Mucosa of descending colon (tissue), 3 donors: ENCODE measurements around the gene ACAD9. TPM values are rescaled to one million over a fixed set of nuclear protein-coding genes. Genes with fewer than 3 reads are reported as not detected.

Experiments used
- ATAC-seq: fragments of 200-7000 bp; cut with Tn5 transposase; one replicate; pipeline ENCODE4 v1.9.1; 2020; ENCODE audit warnings: mild to moderate bottlenecking, moderate library complexity
- DNase-seq, 3 donors: peaks; one replicate each; pipeline ENCODE4 v3.0.0-alpha.2; 2020
- H3K36me3 ChIP-seq: fragments of 200-600 bp; one replicate; pipeline ENCODE4 v1.8.0; 2021; ENCODE audit warnings: low read depth, mild to moderate bottlenecking
- H3K4me1 ChIP-seq: fragments of 200-600 bp; one replicate; pipeline ENCODE4 v1.8.0; 2021; ENCODE audit warnings: low read depth, mild to moderate bottlenecking
- H3K4me3 ChIP-seq: fragments of 200-600 bp; one replicate; pipeline ENCODE4 v1.8.0; 2021; ENCODE audit warnings: mild to moderate bottlenecking
- H3K9me3 ChIP-seq: fragments of 200-600 bp; one replicate; pipeline ENCODE4 v1.8.0; 2021; ENCODE audit warnings: mild to moderate bottlenecking
- intact Hi-C, 2 donors: fragments of 100-400 bp; cut with DNase I in 1 of 2; cut with micrococcal nuclease in 1 of 2; formaldehyde crosslinking; loops; one replicate each; pipeline versions ENCODE4 v1.11.0 to v1.11.1; 2022; cut with DNase I, micrococcal nuclease
- total RNA-seq, 3 donors: library from RNA; stranded (reverse); fragmentation: NEBNext Ultra II Directional in 2 of 3; extraction: Animal tissue kit (Norgen Biotek cat#: 25700) in 2 of 3; gene quantifications; one replicate each; pipeline versions ENCODE4 v1.2.1 to v1.2.4, GENCODE V29; 2021 to 2023
- TF ChIP-seq, protein P1 (sequence below): fragments of 200-600 bp; IDR thresholded peaks from one replicate; pipeline ENCODE4 v1.8.0; 2022; ENCODE audit warnings: antibody characterized with exemption, mild to moderate bottlenecking
- donor health status: DM: no; HTN: no; CAD: no; lungs with moderate emphysema.
- donor health status: DM: no; HTN: no; CAD: no.
- donor health status: DM: no; HTN: yes; CAD: no.

The ACAD9 gene
- total RNA-seq, 3 donors from 2014 or later, result 42.7 to 43.9 (median 43.8) TPM

GRCh38 chr3:128940252-128940651 is 60.8 kb downstream of the ACAD9 start:
- H3K9me3 ChIP-seq, result no peaks in the 10 kb centered on the region
- ATAC-seq, result no peak
- no peaks in the 10 kb centered on the region for H3K4me1 ChIP-seq
- H3K4me3 ChIP-seq, result no peak overlapping the region
- intact Hi-C loops, result no loop called here
- DNase-seq, result no peak
- TF ChIP-seq, protein P1, sequence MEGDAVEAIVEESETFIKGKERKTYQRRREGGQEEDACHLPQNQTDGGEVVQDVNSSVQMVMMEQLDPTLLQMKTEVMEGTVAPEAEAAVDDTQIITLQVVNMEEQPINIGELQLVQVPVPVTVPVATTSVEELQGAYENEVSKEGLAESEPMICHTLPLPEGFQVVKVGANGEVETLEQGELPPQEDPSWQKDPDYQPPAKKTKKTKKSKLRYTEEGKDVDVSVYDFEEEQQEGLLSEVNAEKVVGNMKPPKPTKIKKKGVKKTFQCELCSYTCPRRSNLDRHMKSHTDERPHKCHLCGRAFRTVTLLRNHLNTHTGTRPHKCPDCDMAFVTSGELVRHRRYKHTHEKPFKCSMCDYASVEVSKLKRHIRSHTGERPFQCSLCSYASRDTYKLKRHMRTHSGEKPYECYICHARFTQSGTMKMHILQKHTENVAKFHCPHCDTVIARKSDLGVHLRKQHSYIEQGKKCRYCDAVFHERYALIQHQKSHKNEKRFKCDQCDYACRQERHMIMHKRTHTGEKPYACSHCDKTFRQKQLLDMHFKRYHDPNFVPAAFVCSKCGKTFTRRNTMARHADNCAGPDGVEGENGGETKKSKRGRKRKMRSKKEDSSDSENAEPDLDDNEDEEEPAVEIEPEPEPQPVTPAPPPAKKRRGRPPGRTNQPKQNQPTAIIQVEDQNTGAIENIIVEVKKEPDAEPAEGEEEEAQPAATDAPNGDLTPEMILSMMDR, result no peak
- no peaks in the 10 kb centered on the region for H3K36me3 ChIP-seq

GRCh38 chr3:128942161-128942952 is 62.9 kb downstream of the ACAD9 start:
- DNase-seq (no peak), ATAC-seq (peak; percentile 66)
- Histone ChIP-seq H3K9me3 (no peaks in the 10 kb centered on the region), H3K36me3 (no peaks in the 10 kb centered on the region), H3K4me1 (no peaks in the 10 kb centered on the region), H3K4me3 (no peak overlapping the region)
- TF ChIP-seq, protein P1, result no peak
- intact Hi-C loops, result no loop called here

- H3K4me1 ChIP-seq, result no peaks in the 10 kb centered on the region
- H3K36me3 ChIP-seq, result no peaks in the 10 kb centered on the region
- TF ChIP-seq, protein P1, result no peak
- DNase-seq (no peak), ATAC-seq (no peak)
- intact Hi-C loops, result no loop called here
- H3K4me3 ChIP-seq, result no peak overlapping the region
- H3K9me3 ChIP-seq, result no peaks in the 10 kb centered on the region
These were observed 65.8 kb downstream of the ACAD9 start for GRCh38 chr3:128945041-128945877.

DNA sequence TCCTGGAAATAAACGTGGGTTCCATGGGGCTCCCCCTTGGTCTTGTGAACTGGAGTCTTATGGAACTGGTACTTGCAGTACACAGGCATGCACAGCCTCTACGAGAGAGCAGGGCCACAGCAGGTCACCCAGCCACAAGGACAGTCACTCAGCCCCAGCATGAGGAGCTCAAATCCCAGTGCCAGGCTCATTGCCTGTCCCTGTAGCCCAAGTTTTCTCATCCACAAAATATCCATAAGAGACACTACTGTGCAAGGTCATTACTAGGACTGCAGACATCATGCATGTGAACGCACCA is 66.4 kb downstream of the ACAD9 start:
- TF ChIP-seq, protein P1, result no peak
- intact Hi-C loops, result no loop called here
- no peaks in the 10 kb centered on the region for H3K4me1 ChIP-seq
- H3K9me3 ChIP-seq, result no peaks in the 10 kb centered on the region
- ATAC-seq (no peak), DNase-seq (no peak)
- no peak overlapping the region for H3K4me3 ChIP-seq
- no peaks in the 10 kb centered on the region for H3K36me3 ChIP-seq

- ATAC-seq (no peak), DNase-seq (no peak)
- Histone ChIP-seq H3K9me3 (no peaks in the 10 kb centered on the region), H3K36me3 (no peaks in the 10 kb centered on the region), H3K4me1 (no peaks in the 10 kb centered on the region), H3K4me3 (no peak overlapping the region)
- intact Hi-C loops, result no loop called here
- TF ChIP-seq, protein P1, result no peak
These were observed 67.0 kb downstream of the ACAD9 start for GRCh38 chr3:128946411-128946810.
